ENCODE data around the gene TTLL8.

The TTLL8 gene

GRCh38 chr22:50027639-50028537, 30.2 kb downstream of the TTLL8 start:
- no peak for DNase-seq (ENCODE audit: low read depth)
- no peak overlapping the region for H3K4me3 ChIP-seq (ENCODE audit: low read depth, low read length)

- H3K4me3 ChIP-seq (ENCODE audit: low read depth, low read length) = no peak overlapping the region
- no peak for DNase-seq (ENCODE audit: low read depth)
These were observed 32.1 kb downstream of the TTLL8 start for GRCh38 chr22:50025993-50026392.

GRCh38 chr22:50022171-50022819, 35.8 kb downstream of the TTLL8 start:
- DNase-seq (ENCODE audit: low read depth) = no peak
- H3K4me3 ChIP-seq (ENCODE audit: low read depth, low read length) = no peak overlapping the region

DNA sequence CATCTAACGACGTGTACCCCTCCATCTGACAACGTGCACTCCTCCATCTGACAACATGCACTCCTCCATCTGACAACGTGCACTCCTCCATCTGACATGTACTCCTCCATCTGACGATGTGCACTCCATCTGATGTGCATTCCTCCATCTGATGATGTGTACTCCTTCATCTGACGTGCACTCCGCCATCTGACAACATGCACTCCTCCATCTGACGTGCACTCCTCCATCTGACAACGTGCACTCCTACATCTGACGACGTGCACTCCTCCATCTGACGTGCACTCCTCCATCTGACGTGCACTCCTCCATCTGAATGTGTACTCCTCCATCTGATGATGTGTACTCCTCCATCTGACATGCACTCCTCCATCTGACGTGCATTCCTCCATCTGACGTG, 37.5 kb downstream of the TTLL8 start:
- no peak for DNase-seq (ENCODE audit: low read depth)
- no peak overlapping the region for H3K4me3 ChIP-seq (ENCODE audit: low read depth, low read length)

DNA sequence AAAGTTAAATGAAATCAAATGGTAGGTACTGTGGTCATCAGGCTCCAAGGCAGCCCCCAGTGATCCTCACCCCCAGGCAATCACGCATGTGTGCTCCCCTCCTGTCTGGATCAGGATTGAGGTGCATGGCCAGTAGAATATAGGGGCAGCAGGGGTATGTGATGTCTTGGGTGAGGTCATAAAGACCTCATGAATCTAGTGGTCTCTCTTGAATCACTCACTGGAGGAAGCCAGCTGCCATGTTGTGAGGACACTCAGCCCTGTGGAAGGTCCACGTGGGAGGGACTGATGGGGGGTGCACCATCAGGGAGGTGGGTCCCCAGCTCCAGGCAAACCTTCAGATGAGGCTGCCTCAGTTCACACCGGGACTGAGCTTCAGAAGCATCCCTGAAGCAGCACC, 38.8 kb downstream of the TTLL8 start:
- no peak for DNase-seq (ENCODE audit: low read depth)
- no peak overlapping the region for H3K4me3 ChIP-seq (ENCODE audit: low read depth, low read length)

DNA sequence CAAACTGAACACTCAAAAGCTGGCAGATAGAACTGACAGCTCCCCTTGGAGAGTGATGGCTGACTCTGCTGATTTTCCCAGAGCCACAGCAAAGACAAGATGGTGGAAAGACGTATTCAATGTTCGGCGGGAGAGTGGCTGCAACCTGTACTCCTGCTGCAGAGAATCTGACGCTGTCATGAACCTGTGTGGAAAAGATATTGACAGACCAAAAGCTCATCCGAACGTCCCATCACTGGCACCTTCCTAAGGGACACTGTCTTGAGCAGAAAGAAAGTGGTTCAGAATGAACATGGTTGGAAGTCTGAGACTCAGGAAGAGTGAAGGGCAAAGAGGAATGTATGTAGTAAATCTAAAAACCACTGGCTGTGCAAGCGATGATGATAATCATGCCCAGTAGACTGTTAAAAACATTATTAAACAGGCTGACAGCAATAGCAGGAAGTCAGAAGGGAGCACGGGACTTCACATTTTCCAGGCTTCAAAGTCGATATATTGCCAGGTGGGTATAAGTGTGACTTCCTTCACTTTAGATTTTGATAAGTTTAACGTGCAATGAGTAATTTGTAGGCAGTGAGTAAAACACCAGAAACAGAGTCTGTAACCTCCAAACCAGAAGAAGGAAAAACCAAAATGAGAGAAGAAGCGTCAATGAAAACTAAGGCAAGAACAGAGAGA, 39.4 kb downstream of the TTLL8 start:
- no peak overlapping the region for H3K4me3 ChIP-seq (ENCODE audit: low read depth, low read length)
- no peak for DNase-seq (ENCODE audit: low read depth)

- no peak for DNase-seq (ENCODE audit: low read depth)
- no peak overlapping the region for H3K4me3 ChIP-seq (ENCODE audit: low read depth, low read length)
These were observed 40.3 kb downstream of the TTLL8 start for GRCh38 chr22:50017701-50018224.

DNA sequence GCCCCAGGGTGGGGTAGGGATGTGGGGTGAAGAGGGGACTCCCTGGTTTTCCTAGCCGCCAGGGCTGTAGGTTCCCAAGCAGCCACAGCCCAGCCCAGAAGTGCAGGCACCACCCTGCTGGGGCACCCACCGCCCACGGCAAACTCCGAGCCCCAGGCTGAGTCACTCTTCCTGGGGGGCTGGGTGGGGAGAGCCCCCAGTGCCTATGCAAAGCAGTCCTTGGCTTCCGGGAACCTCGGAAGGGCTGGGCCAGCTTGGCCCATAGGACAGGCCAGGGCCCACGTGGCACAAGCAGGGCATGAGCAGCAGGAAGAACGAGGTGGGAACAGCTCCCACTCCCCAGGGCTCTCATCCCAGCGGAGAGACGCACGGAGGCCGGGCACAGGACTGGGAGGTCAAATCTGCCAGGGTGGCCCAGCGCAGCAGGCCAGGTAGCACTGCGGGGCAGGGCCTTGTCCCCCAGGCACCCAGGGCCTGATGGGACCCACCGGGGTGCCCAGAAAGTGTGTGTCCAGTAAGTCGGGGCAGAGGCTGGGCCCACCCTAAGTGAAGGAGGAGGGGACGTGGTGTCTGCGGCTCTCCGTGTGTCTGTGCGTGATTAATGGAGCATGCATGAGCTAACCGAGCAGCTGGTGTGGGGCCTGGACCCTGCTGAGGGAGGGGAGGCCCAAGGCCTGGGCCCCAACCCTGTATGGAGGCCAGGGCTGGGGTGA, 41.0 kb downstream of the TTLL8 start:
- H3K4me3 ChIP-seq (ENCODE audit: low read depth, low read length) = no peak overlapping the region
- DNase-seq (ENCODE audit: low read depth) = no peak

GRCh38 chr22:50016308-50016987, 41.6 kb downstream of the TTLL8 start:
- no peak for DNase-seq (ENCODE audit: low read depth)

GRCh38 chr22:50015451-50016307, 42.4 kb downstream of the TTLL8 start:
- DNase-seq (ENCODE audit: low read depth) = no peak
- H3K4me3 ChIP-seq (ENCODE audit: low read depth, low read length) = no peak overlapping the region

More at GRCh38 chr22:50016308-50016987, 41.6 kb downstream of the TTLL8 start:
- H3K4me3 ChIP-seq (ENCODE audit: low read depth, low read length) = no peak overlapping the region

DNA sequence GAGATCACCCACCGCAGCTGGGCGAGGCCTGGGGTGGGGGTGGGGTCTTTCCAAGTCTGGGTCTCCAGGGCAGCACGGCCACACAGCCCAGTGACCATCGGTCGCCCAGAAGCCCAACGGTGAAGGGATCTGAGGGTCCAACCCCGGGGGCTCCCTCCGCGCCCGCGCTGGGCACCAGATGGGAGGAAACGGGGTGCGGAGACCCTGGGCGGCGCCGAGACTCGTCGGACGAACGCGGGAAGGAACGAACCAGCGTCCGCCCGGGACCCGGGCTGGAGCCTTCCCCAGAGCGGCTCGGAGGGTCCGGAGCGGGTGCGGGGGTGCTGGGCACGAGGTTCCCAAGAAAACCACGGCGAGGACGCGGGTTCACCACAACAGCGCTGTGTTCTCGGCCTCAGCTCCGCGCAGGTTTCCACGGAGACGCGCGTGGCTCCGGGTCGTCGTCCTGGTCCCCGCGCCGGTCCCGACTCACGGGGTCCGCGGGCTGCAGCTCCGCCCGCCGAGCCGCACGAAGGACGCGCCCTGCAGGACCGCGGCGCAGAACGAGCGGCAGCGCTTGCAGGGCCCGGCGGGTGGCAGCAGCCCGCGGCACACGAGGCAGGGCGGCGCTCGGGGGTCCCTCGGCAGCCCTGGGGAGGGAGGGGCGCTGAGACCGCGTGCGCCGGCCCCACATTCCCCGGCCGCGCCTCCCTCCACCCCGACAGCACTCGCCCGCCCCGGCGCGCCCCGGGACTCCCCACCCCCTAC, 43.3 kb downstream of the TTLL8 start:
- H3K4me3 ChIP-seq (ENCODE audit: low read depth, low read length) = no peak overlapping the region
- DNase-seq (ENCODE audit: low read depth) = no peak

GRCh38 chr22:50014053-50014501, 44.0 kb downstream of the TTLL8 start:
- no peak overlapping the region for H3K4me3 ChIP-seq (ENCODE audit: low read depth, low read length)
- no peak for DNase-seq (ENCODE audit: low read depth)

DNA sequence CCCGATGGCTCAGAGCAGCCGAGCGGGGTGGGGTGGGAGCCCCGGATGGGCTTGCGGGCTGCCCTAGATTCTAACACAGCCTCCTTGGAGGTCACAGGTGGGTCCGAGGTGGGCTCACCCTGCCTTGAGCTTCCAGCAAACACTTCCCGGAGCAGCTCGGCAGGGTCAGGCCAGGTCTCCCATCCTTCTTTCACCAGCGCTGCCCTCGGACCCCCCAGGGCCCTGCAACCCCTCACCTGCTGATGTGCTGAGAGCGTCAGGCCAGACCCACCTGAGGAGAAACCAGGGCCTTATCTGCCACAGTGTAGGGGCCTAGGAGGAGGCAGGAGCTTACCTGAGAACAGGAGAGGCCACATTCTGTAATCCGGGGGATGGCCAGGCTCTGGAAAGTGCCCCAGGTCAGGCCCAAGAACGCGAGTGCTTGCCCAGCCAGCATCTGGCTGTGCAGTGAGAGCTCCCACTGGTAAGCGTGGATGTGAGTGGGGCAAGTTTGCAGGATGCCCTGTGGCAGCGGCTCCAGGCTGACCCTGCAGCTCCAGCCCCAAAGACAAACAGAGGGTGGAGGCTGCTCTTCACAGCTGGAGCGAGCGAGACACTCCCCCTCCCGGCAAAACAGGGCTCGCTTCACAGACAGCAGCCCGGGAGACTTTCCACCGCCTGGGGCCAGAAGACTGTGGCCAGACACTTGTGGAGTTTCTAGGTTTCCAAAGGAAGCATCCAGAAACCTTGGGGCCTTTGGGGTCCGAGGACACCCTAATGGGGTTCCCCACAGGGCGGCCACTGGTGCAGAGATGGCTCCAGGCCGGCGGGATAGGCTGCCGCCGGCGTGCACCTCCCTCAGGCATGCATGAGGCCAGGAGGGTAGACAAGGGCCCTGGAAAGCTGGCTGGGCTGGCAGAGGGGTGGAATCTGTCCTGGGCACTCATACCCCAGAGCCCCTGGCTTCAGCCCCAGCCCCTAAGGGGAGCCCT, 45.6 kb downstream of the TTLL8 start, which contains the start of gene IL17REL:
IL17REL (minus strand) TSS at position 555 of the 971 bp plus-strand sequence; CDS start at position 436, 119 bp downstream.
- H3K4me3 ChIP-seq (ENCODE audit: low read depth, low read length) = no peak within 1 kb of the TSS
- DNase-seq (ENCODE audit: low read depth) = no peak

GRCh38 chr22:50011447-50012210, 46.5 kb downstream of the TTLL8 start:
- no peak for DNase-seq (ENCODE audit: low read depth)
- H3K4me3 ChIP-seq (ENCODE audit: low read depth, low read length) = no peak overlapping the region

GRCh38 chr22:50010676-50011446, 47.2 kb downstream of the TTLL8 start:
- DNase-seq (ENCODE audit: low read depth) = no peak
- no peak overlapping the region for H3K4me3 ChIP-seq (ENCODE audit: low read depth, low read length)

All from skeletal muscle cell (primary cell).